HS-27A (cell line): ENCODE results near the gene LTBP4.
"Not testable (repeated sequence)": the region's sequence is repeated elsewhere in the genome, so short reads cannot be mapped to it uniquely, and the experiment has no call there.

Experiments used
- DNase-seq: peaks from one replicate; pipeline ENCODE4 v3.0.0-alpha.2; 2012; ENCODE audit warnings: low read depth, missing footprints

LTBP4 gene

GRCh38 chr19:40611900-40612698 lies 10.9 kb downstream of the LTBP4 start:
- DNase-seq: no peak

- DNase-seq: no peak
Observed at GRCh38 chr19:40612831-40613689, 11.9 kb downstream of the LTBP4 start.

- DNase-seq: peak; percentile 74
Observed at GRCh38 chr19:40613690-40614621, 12.8 kb downstream of the LTBP4 start.

GRCh38 chr19:40614622-40615411 lies 13.6 kb downstream of the LTBP4 start:
- DNase-seq: peak; percentile 90

GRCh38 chr19:40616178-40616577 lies 15.0 kb downstream of the LTBP4 start:
- no peak for DNase-seq

- DNase-seq: no peak
Observed at GRCh38 chr19:40616941-40617340, 15.8 kb downstream of the LTBP4 start.

GRCh38 chr19:40617961-40618360 lies 16.8 kb downstream of the LTBP4 start:
- DNase-seq: no peak

GRCh38 chr19:40619333-40620160 lies 18.4 kb downstream of the LTBP4 start:
- DNase-seq: no peak

GRCh38 chr19:40620161-40620485 lies 19.0 kb downstream of the LTBP4 start:
- no peak for DNase-seq

- DNase-seq: no peak
Observed at GRCh38 chr19:40621283-40621682, 20.1 kb downstream of the LTBP4 start.

- DNase-seq: no peak
Observed at GRCh38 chr19:40621966-40622772, 21.0 kb downstream of the LTBP4 start.

GRCh38 chr19:40622773-40623075 lies 21.6 kb downstream of the LTBP4 start:
- no peak for DNase-seq

- DNase-seq: no peak
Observed at GRCh38 chr19:40623403-40624251, 22.5 kb downstream of the LTBP4 start.

GRCh38 chr19:40624369-40625153 lies 23.4 kb downstream of the LTBP4 start:
- DNase-seq: not testable (repeated sequence)

- DNase-seq: no peak
Observed at GRCh38 chr19:40625406-40626120, 24.4 kb downstream of the LTBP4 start.

GRCh38 chr19:40626918-40627317 lies 25.7 kb downstream of the LTBP4 start:
- no peak for DNase-seq
